Measurements from ENCODE around the gene APBB1.

DNA sequence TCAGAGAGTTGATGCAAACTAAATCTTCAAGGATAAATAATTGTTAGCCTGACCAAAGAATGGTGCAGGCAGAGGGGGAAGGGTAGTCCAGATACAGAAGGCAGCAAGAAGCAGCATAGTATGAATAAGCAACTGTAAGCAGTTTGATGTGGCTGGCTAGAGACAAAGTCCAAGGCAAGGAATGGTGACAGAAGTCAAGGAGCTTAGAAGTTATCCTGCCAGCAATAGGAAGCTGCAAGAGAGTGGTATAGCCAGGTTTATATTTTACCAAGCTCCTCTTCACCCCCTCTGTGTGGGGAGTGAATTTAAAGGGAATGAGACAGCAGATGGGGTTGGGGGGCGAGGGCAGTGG lies 40.2 kb upstream of the APBB1 start:
- TF ChIP-seq, protein P1, sequence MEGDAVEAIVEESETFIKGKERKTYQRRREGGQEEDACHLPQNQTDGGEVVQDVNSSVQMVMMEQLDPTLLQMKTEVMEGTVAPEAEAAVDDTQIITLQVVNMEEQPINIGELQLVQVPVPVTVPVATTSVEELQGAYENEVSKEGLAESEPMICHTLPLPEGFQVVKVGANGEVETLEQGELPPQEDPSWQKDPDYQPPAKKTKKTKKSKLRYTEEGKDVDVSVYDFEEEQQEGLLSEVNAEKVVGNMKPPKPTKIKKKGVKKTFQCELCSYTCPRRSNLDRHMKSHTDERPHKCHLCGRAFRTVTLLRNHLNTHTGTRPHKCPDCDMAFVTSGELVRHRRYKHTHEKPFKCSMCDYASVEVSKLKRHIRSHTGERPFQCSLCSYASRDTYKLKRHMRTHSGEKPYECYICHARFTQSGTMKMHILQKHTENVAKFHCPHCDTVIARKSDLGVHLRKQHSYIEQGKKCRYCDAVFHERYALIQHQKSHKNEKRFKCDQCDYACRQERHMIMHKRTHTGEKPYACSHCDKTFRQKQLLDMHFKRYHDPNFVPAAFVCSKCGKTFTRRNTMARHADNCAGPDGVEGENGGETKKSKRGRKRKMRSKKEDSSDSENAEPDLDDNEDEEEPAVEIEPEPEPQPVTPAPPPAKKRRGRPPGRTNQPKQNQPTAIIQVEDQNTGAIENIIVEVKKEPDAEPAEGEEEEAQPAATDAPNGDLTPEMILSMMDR (IDR thresholded peaks at IDR 0.05; ENCODE audit: poor library complexity, severe bottlenecking) = no peak
- no peak for TF ChIP-seq EZH2 (IDR thresholded peaks at IDR 0.05; ENCODE audit: borderline replicate concordance, insufficient read depth, low read length, poor library complexity, severe bottlenecking)
- TF ChIP-seq EP300 (conservative IDR thresholded peaks at IDR 0.05; ENCODE audit: poor library complexity, severe bottlenecking) = no peak
- no peak for TF ChIP-seq TAF1 (IDR thresholded peaks at IDR 0.05; ENCODE audit: low read depth)
- no peak for TF ChIP-seq POLR2AphosphoS5 (IDR thresholded peaks at IDR 0.05)
- TF ChIP-seq, protein P2, sequence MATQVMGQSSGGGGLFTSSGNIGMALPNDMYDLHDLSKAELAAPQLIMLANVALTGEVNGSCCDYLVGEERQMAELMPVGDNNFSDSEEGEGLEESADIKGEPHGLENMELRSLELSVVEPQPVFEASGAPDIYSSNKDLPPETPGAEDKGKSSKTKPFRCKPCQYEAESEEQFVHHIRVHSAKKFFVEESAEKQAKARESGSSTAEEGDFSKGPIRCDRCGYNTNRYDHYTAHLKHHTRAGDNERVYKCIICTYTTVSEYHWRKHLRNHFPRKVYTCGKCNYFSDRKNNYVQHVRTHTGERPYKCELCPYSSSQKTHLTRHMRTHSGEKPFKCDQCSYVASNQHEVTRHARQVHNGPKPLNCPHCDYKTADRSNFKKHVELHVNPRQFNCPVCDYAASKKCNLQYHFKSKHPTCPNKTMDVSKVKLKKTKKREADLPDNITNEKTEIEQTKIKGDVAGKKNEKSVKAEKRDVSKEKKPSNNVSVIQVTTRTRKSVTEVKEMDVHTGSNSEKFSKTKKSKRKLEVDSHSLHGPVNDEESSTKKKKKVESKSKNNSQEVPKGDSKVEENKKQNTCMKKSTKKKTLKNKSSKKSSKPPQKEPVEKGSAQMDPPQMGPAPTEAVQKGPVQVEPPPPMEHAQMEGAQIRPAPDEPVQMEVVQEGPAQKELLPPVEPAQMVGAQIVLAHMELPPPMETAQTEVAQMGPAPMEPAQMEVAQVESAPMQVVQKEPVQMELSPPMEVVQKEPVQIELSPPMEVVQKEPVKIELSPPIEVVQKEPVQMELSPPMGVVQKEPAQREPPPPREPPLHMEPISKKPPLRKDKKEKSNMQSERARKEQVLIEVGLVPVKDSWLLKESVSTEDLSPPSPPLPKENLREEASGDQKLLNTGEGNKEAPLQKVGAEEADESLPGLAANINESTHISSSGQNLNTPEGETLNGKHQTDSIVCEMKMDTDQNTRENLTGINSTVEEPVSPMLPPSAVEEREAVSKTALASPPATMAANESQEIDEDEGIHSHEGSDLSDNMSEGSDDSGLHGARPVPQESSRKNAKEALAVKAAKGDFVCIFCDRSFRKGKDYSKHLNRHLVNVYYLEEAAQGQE (IDR thresholded peaks at IDR 0.05; ENCODE audit: borderline replicate concordance) = no peak
- no peak for TF ChIP-seq MXI1 (conservative IDR thresholded peaks at IDR 0.05; ENCODE audit: poor library complexity, severe bottlenecking)

Data from neural cell (in vitro differentiated cells).